ENCODE results near the gene HCFC1. TPM values are rescaled to one million over a fixed set of nuclear protein-coding genes. Genes with fewer than 3 reads are reported as not detected.
A peak's percentile ranks its signal among the peaks of the same experiment; 100 is the strongest.

The HCFC1 gene
- total and polyA plus RNA-seq, 9 of the 15 experiments (the other 6 are each of a cell fraction or from before 2014, with no cell fraction given): 2.8 to 133 (median 17.1) TPM

GRCh38 chrX:153941336-153942252, 30.0 kb downstream of the HCFC1 start (continued):
- TF ChIP-seq MLLT1 (IDR thresholded peaks at IDR 0.05) (no peak), CCAR2 (IDR thresholded peaks at IDR 0.05; ENCODE audit: low read depth, low read length) (no peak), E2F6 (IDR thresholded peaks at IDR 0.05; ENCODE audit: borderline replicate concordance in 1 of 2, extremely low read depth in 1 of 2, insufficient read depth in 1 of 2, insufficient read length in 1 of 2, low read depth in 1 of 2, low read length in 1 of 2, poor library complexity in 1 of 2, severe bottlenecking in 1 of 2) (peak; percentile 13 to 50), PTRF (tag; IDR thresholded peaks at IDR 0.05) (no peak), ETV5 (CRISPR knock-in tag; IDR thresholded peaks at IDR 0.05; ENCODE audit: low read depth) (peak; percentile 57; the same call in 1 of the 2 replicates), OTX1 (CRISPR knock-in tag; IDR thresholded peaks at IDR 0.05) (no peak), ZNF76 (CRISPR knock-in tag; IDR thresholded peaks at IDR 0.05; ENCODE audit: borderline replicate concordance) (no peak), L3MBTL2 (IDR thresholded peaks at IDR 0.05) (peak; percentile 44; the same call in 1 of the 2 replicates), ZNF592 (IDR thresholded peaks at IDR 0.05) (peak; percentile 75), HDAC1 (IDR thresholded peaks at IDR 0.05) (0 out of 4 replicates have a peak, but pooled peaks of 1 of the 2 experiments have one; percentile 17), CBFB (CRISPR knock-in tag; IDR thresholded peaks at IDR 0.05) (no peak), NFE2 (IDR thresholded peaks at IDR 0.05; ENCODE audit: low read depth) (peak; percentile 49)
- TF ChIP-seq, protein P1, sequence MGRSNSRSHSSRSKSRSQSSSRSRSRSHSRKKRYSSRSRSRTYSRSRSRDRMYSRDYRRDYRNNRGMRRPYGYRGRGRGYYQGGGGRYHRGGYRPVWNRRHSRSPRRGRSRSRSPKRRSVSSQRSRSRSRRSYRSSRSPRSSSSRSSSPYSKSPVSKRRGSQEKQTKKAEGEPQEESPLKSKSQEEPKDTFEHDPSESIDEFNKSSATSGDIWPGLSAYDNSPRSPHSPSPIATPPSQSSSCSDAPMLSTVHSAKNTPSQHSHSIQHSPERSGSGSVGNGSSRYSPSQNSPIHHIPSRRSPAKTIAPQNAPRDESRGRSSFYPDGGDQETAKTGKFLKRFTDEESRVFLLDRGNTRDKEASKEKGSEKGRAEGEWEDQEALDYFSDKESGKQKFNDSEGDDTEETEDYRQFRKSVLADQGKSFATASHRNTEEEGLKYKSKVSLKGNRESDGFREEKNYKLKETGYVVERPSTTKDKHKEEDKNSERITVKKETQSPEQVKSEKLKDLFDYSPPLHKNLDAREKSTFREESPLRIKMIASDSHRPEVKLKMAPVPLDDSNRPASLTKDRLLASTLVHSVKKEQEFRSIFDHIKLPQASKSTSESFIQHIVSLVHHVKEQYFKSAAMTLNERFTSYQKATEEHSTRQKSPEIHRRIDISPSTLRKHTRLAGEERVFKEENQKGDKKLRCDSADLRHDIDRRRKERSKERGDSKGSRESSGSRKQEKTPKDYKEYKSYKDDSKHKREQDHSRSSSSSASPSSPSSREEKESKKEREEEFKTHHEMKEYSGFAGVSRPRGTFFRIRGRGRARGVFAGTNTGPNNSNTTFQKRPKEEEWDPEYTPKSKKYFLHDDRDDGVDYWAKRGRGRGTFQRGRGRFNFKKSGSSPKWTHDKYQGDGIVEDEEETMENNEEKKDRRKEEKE (IDR thresholded peaks at IDR 0.05; ENCODE audit: borderline replicate concordance in 1 of 2, control insufficient read depth in 1 of 2, low read depth in 2 of 2, low read length in 1 of 2): no peak
- TF ChIP-seq, protein P2, sequence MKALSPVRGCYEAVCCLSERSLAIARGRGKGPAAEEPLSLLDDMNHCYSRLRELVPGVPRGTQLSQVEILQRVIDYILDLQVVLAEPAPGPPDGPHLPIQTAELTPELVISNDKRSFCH (CRISPR knock-in tag; IDR thresholded peaks at IDR 0.05): no peak
- TF ChIP-seq, protein P2 (tag; IDR thresholded peaks at IDR 0.05): no peak
